HCT116 (cell line): Measurements from ENCODE around the gene ZNF516. TPM values are rescaled to one million over a fixed set of nuclear protein-coding genes. Genes with fewer than 3 reads are reported as not detected.

Experiments
- ATAC-seq: fragments of 200-7000 bp; cut with Tn5 transposase; 2 replicates; pipeline ENCODE4 v1.9.1; 2020; ENCODE audit warnings: mild to moderate bottlenecking, moderate library complexity
- BruUV-seq: library from RNA; stranded (reverse); fragments of 400-500 nt; replicated peaks from 2 replicates; lab custom pipeline; 2021; lab: Mats Ljungman, UMichigan
- CTCF ChIA-PET: fragments of 300-600 bp; sonication (Branson Sonifier 250); formaldehyde crosslinking; loops from one replicate; lab custom pipeline; 2021; ENCODE audit warnings: antibody characterized with exemption; lab: Charles Lee
- POLR2A ChIA-PET: fragments of 300-600, 350-600 bp; sonication (Branson Sonifier 250); formaldehyde crosslinking; loops from one replicate; lab custom pipeline; 2021; ENCODE audit warnings: antibody characterized with exemption; lab: Charles Lee
- RAD21 ChIA-PET, 2 experiments: fragments of 300-600 bp; sonication (Branson Sonifier 250); formaldehyde crosslinking; loops; one replicate each; lab custom pipeline; 2023; ENCODE audit warnings: low total read pairs in 2 of 2; ENCODE audit not compliant: uncharacterized antibody in 2 of 2, unreplicated experiment in 2 of 2, low non-redundant PET in 1 of 2; lab: Charles Lee
- DNase-seq: peaks from one replicate; pipeline ENCODE4 v3.0.0-alpha.2; 2010; ENCODE audit warnings: low read depth, low spot score
- H2AFZ ChIP-seq: fragments of 200-600 bp; shearing (Covaris generic), sonication (generic); 2 replicates; pipeline ENCODE4 v1.6.1; 2017; ENCODE audit warnings: low read depth, mixed run types, mixed read lengths, antibody characterized with exemption, low read length; ENCODE audit not compliant: poor library complexity, severe bottlenecking
- H3K27ac ChIP-seq: 2 replicates; pipeline ENCODE4 v1.5.1; 2012; ENCODE audit warnings: low read depth, low read length
- H3K27me3 ChIP-seq: fragments of 200-600 bp; sonication (generic); 2 replicates; pipeline ENCODE4 v1.6.1; 2016; ENCODE audit warnings: mixed run types, low read length, mixed read lengths; ENCODE audit not compliant: insufficient read depth
- H3K36me3 ChIP-seq, 2 experiments: fragments of 200-500 bp in 1 of 2; fragments of 200-600 bp in 1 of 2; sonication (Bioruptor generic) in 1 of 2; sonication (generic) in 1 of 2; 2 replicates each; pipeline versions ENCODE4 v1.5.1 to v1.6.1; 2014 to 2016; ENCODE audit warnings: low read length in 2 of 2, inconsistent platforms in 1 of 2, mixed read lengths in 1 of 2, mixed run types in 1 of 2; ENCODE audit not compliant: insufficient read depth in 2 of 2, control insufficient read depth in 1 of 2
- H3K4me1 ChIP-seq, 2 experiments: fragments of 200-600 bp in 1 of 2; sonication (generic) in 1 of 2; 2 replicates each; pipeline versions ENCODE4 v1.5.1 to v1.6.1; 2012 to 2017; ENCODE audit warnings: low read length in 2 of 2, inconsistent platforms in 1 of 2, mild to moderate bottlenecking in 1 of 2, mixed read lengths in 1 of 2, mixed run types in 1 of 2, moderate library complexity in 1 of 2; ENCODE audit not compliant: insufficient read depth in 2 of 2, control insufficient read depth in 1 of 2
- H3K4me2 ChIP-seq: fragments of 200-600 bp; sonication (generic); 2 replicates; pipeline ENCODE4 v1.6.1; 2017; ENCODE audit warnings: mixed run types, low read length, mixed read lengths
- H3K4me3 ChIP-seq, 2 experiments: fragments of 200-600 bp in 1 of 2; sonication (generic) in 1 of 2; replicated peaks in 1 of 2; 2 replicates each; pipeline ENCODE4 v1.5.1; 2011 to 2016; ENCODE audit warnings: low read length in 2 of 2, control low read depth in 1 of 2, low read depth in 1 of 2, mild to moderate bottlenecking in 1 of 2, mixed read lengths in 1 of 2, mixed run types in 1 of 2
- H3K79me2 ChIP-seq: fragments of 200-600 bp; sonication (generic); 2 replicates; pipeline ENCODE4 v1.6.1; 2017; ENCODE audit warnings: mild to moderate bottlenecking, mixed run types, low read length, moderate library complexity, mixed read lengths; ENCODE audit not compliant: insufficient read depth
- H3K9ac ChIP-seq: fragments of 200-600 bp; sonication (generic); 2 replicates; pipeline ENCODE4 v1.6.1; 2016; ENCODE audit warnings: low read length, mixed read lengths
- H3K9me2 ChIP-seq: fragments of 200-600 bp; sonication (generic), shearing (Covaris generic); 2 replicates; pipeline ENCODE4 v1.6.1; 2017; ENCODE audit warnings: mixed run types, mild to moderate bottlenecking, moderate library complexity; ENCODE audit not compliant: insufficient read depth
- H3K9me3 ChIP-seq, 2 experiments: fragments of 200-500 bp in 1 of 2; fragments of 200-600 bp in 1 of 2; sonication (Bioruptor generic) in 1 of 2; sonication (generic) in 1 of 2; 2 replicates each; pipeline ENCODE4 v1.6.1; 2014 to 2017; ENCODE audit warnings: low read length in 2 of 2, mixed read lengths in 2 of 2, inconsistent platforms in 1 of 2, low read depth in 1 of 2, mild to moderate bottlenecking in 1 of 2, mixed run types in 1 of 2, moderate library complexity in 1 of 2; ENCODE audit not compliant: control insufficient read depth in 1 of 2, insufficient read depth in 1 of 2
- H4K20me1 ChIP-seq: fragments of 200-600 bp; sonication (generic), shearing (Covaris generic); 2 replicates; pipeline ENCODE4 v1.6.1; 2017; ENCODE audit warnings: mixed run types, mild to moderate bottlenecking, moderate library complexity; ENCODE audit not compliant: insufficient read depth
- CBX3 ChIP-seq: IDR thresholded peaks from 2 replicates; pipeline ENCODE4 v1.6.1; 2012; ENCODE audit warnings: low read depth
- EGR1 ChIP-seq: IDR thresholded peaks from 2 replicates; pipeline ENCODE4 v1.6.1; 2012; ENCODE audit warnings: low read depth
- EZH2 ChIP-seq: fragments of 200-600 bp; sonication (generic); IDR thresholded peaks from 2 replicates; pipeline ENCODE4 v1.6.1; 2017; ENCODE audit warnings: antibody characterized with exemption, mixed run types
- POLR2A ChIP-seq: IDR thresholded peaks from 2 replicates; pipeline ENCODE4 v1.7.0; 2011; ENCODE audit warnings: borderline replicate concordance; ENCODE audit not compliant: insufficient read depth, insufficient read length; ENCODE audit errors: extremely low read depth
- RAD21 ChIP-seq: IDR thresholded peaks from 2 replicates; pipeline ENCODE4 v1.6.1; 2012; ENCODE audit warnings: low read depth, mild to moderate bottlenecking
- SP1 ChIP-seq: IDR thresholded peaks from 2 replicates; pipeline ENCODE4 v1.6.1; 2012; ENCODE audit warnings: low read depth
- ZNF274 ChIP-seq: fragments of 200-500 bp; sonication (Bioruptor generic); IDR thresholded peaks from 2 replicates; pipeline ENCODE4 v1.6.1; 2014; ENCODE audit warnings: mild to moderate bottlenecking, low read depth, low read length, inconsistent platforms
- intact Hi-C: fragments of 100-400 bp; cut with micrococcal nuclease; formaldehyde crosslinking; loops from 2 replicates; pipeline ENCODE4 v1.10.0; 2022
- total RNA-seq: library from RNA; stranded (reverse); gene quantifications from one replicate; pipeline ENCODE4 v1.2.1, GENCODE V29; 2021; ENCODE audit not compliant: unreplicated experiment

Gene ZNF516
- total RNA-seq, 1 experiment from 2014 or later = 32.0 TPM

DNA sequence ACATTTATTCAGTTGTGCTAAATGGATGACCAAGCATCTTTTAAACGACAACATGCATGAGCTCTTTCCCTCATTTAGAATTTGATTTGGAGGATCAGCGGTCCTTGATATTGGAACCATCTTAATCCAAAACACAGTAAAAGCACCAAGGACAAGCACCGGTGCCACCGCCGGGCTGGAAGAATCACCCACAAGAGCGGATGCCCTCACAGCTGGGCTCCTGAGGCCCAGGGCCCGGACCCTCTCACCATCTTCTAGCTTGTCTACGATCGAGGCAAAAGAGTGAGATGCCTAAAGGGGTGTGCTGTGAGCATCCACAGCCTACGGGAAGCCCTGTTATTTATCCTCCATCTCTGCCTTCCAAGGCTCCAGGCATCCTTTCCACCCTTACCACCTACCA, 129.5 kb downstream of the ZNF516 start:
- no peak for DNase-seq
- RAD21 ChIA-PET = no interaction called here
- BruUV-seq = no TSS peak
- Histone ChIP-seq H3K9me2 (no peaks in the 10 kb centered on the region), H3K36me3 (peaks cover 3 to 4% of the 10 kb centered on the region in 2 experiments; a peak in 1 of 4 replicates), H3K4me1 (no peaks in the 10 kb centered on the region), H3K27ac (no peak overlapping the region), H2AFZ (no peak overlapping the region), H3K9me3 (no peaks in the 10 kb centered on the region), H4K20me1 (no peaks in the 10 kb centered on the region), H3K79me2 (no peaks in the 10 kb centered on the region), H3K4me3 (no peak overlapping the region), H3K4me2 (no peak overlapping the region), H3K9ac (no peak overlapping the region), H3K27me3 (no peaks in the 10 kb centered on the region)
- POLR2A ChIA-PET = no interaction called here
- TF ChIP-seq CBX3 = no peak
- TF ChIP-seq EGR1 = no peak
- TF ChIP-seq ZNF274 = no peak
- CTCF ChIA-PET = no interaction called here
- ATAC-seq = no peak
- intact Hi-C loops = no loop called here

DNA sequence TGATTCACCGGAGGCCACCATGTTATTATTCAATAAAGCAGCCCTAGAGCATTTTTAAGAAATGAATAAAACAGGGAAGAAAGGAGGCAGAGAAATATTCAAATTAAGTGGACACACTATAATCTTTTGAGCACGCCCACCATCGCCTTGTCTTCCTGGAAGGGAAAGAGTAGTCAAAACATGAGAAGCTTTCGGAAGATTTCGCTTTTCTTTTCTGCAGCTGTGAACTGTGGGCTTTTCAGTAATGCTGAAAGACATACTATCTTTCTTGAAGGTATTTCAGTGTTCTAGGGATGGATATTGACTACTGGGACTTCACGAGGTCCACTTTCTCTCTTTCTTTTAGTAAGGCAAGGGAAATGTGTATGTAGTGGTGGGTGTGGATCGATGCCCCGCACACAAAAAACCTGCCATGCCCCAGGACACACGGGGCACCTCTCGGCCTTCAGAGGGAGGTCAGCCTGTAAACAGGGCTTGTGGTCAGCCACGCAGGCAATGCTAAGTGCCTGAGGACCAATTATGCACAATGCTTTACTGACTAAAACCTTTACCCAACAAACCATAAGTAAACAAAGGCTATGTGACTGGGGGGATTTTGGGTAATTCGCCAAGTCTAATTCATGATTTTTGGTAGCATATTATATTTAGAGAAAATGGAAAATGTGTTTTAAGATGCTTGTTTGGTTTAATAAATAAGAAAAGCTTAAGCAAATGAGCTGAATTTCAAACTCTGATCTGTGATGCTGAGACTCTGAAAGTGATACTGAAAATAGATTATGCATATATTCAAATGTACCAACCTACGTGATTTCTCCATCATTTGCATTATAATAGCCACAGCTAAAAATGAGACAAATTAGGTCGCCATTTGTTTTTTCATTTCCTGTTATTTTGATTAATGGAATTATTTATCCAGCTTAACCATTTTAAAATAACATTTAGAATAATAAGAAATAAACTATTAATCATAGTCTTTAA, 130.5 kb downstream of the ZNF516 start:
- Histone ChIP-seq H3K9me2 (no peaks in the 10 kb centered on the region), H3K9me3 (no peaks in the 10 kb centered on the region), H4K20me1 (no peaks in the 10 kb centered on the region), H3K27ac (no peak overlapping the region), H3K79me2 (no peaks in the 10 kb centered on the region), H2AFZ (no peak overlapping the region), H3K4me3 (no peak overlapping the region), H3K27me3 (no peaks in the 10 kb centered on the region), H3K36me3 (peaks cover 3 to 4% of the 10 kb centered on the region in 2 experiments; a peak in 1 of 4 replicates), H3K4me2 (no peak overlapping the region), H3K9ac (no peak overlapping the region), H3K4me1 (no peaks in the 10 kb centered on the region)
- ATAC-seq (no peak), DNase-seq (no peak)
- BruUV-seq = no TSS peak
- TF ChIP-seq POLR2A = no peak
- no peak for TF ChIP-seq RAD21
- TF ChIP-seq SP1 = no peak
- no peak for TF ChIP-seq EZH2
- ChIA-PET CTCF (no interaction called here), POLR2A (no interaction called here), RAD21 (no interaction called here)
- intact Hi-C loops = no loop called here
